ENCODE measurements around the gene CIZ1.

CIZ1 gene

GRCh38 chr9:128159784-128160602 is 31.4 kb downstream of the CIZ1 start, which contains the start of gene BBLN:
TSS of gene BBLN (plus strand) at chr9:128160265. CDS start at chr9:128160408, 143 bp downstream.
- peak; percentile 64 to 66 for DNase-seq

DNA sequence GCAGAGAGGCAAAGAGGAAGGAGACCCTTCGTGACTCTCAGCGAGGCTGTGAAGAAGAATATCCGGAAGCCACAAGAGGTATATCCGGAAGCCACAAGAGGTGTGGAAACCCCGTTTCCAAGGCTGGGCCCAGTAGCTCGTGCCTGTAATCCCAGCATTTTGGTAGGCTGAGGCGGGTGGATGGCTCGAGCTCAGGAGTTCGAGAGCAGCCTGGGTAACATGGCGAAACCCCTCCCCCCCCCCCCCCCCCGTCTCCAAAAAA is 31.9 kb downstream of the CIZ1 start:
- DNase-seq = peak; percentile 82 to 84

DNA sequence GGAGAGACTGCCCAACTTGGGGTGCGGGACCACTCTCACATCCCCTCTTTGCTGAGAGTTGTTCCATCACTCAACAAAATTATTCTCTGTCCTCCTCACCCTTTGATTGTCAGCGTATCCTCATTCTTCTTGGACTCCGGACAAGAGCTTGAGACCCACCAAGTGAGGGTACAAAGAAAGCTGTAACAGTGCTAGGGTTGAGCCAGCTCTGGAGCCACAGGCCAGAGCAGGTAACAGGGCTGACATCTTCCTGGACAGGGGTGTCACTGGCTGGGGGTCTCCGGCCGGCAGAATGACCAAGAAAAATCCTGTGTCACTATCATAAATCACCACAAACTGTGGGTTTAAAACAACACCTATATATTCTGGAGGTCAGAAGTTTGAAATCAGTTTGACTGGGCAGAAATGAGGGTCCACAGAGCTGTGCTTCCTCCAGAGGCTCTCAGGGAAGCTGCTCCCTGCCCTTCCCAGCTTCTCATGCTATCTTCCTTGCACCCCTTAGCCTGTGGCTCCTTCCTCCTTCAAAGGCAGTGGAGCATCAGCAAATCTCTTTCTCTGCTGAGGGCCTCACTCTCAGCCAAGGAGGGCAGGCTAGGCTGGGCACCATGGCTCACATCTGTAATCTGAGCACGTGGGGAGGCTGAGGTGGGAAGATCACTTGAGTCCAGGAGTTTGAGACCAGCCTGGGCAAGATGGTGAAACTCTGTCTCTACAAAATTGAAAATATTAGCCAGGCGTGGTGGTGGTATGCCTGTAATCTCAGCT is 35.5 kb downstream of the CIZ1 start:
- no peak for DNase-seq

DNA sequence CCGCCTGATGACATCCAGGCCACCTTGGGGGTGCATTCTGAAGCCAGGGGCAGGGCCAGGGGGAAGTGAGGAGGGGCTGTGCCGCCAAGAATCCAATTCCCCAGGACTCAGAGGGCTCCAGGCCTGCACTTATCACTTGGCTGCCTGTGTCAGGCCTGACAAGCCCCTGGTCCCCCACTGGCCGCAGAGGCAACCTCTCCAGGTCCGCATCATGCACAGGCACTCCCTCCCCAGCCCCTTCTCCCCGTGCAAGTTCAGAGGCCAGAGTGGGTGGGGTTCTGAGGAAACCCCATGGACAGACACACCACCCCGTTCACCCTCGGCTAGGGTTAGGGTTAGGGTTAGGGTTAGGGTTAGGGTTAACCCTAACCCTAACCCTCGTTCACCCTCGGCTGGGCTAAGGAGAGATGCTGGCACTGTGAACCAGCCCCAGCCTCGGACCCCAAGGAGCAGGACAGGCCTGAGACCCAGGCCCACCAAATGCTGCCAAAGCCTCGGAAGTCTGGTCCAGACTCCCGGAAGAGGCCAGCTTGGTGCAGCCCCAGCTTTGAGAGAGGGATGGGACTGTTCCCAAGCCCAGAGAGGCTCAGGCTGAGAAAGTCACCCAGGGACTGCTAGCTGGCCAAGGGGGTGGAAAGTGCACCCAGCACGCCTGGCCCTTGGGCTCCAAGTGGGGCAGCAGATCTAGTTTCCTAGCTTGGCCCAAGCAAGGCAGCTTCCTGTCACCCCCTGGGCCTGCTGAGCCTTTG is 37.3 kb downstream of the CIZ1 start:
- no peak for DNase-seq

DNA sequence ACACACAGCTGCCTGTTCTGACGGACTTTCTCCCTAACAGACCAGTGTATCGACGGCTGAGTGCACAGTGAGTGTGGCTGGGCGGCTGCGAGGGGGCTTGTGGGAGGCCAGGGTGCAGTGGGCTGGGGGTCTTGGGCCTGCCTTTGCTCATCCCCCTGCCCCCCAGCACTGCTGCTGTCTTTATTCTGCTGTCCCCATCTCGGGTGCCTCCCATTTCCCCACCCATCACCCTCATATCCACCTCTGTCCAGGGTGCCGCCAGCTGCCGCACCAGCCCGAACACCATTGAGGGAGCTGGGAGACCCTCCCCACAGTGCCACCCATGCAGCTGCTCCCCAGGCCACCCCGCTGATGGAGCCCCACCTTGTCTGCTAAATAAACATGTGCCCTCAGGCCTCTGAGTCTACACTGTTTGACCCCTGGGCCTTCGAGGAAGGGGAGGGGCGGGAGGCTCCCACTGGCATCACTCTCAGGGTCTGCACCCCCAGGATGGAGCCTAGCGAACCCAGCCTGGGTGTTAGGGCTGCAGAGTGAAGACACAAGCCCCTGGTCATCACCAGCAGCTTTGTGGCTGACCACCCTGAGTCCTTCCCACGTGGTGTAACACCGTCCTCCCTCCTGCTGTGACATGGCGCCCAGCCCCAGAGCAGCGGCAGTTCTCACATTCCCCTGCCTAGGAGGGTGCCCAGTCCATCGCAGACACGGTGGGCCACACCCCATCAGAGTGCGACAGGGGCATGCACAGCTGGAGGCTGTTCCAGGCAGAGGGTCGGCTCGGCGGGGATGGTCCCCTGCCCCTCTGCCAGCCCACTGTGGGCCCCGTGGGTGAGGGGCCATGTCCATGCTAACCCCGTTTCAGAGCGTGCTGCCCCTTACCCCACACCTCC is 38.1 kb downstream of the CIZ1 start:
- DNase-seq = no peak

GRCh38 chr9:128152133-128153059 is 39.0 kb downstream of the CIZ1 start:
- DNase-seq = no peak

DNA sequence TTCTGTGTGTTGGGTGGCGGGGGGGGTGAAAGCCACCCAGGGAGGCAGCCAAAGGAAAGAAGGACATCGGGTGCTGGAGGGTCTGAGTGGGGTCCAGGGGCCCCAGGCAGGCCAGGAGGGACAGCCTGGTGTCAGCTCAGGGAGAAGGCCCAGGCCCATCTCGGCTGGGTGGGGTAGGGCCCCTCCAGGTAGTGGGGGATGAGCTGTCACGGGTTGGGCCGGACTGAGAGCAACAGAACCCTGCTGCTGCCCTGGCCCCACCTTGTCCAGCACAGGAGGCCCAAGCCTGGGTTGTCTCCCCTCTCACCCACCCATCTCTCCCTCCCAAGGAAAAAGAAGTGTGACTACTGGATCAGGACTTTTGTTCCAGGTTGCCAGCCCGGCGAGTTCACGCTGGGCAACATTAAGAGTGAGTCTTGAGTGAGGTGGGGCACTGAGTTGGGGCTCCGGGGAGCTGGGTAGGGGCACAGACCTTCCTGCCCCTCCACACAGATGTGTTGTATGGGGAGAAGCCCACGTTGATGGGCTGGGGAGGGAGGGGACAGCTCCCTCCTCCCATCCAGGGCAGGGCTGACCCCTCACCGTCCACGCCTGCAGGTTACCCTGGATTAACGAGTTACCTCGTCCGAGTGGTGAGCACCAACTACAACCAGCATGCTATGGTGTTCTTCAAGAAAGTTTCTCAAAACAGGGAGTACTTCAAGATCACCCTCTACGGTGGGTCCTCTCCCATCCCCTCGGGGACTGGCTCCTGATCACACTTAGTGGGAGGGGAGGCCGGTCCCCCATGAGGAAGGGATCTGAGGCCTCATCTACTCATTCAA is 39.9 kb downstream of the CIZ1 start:
- DNase-seq = no peak

DNA sequence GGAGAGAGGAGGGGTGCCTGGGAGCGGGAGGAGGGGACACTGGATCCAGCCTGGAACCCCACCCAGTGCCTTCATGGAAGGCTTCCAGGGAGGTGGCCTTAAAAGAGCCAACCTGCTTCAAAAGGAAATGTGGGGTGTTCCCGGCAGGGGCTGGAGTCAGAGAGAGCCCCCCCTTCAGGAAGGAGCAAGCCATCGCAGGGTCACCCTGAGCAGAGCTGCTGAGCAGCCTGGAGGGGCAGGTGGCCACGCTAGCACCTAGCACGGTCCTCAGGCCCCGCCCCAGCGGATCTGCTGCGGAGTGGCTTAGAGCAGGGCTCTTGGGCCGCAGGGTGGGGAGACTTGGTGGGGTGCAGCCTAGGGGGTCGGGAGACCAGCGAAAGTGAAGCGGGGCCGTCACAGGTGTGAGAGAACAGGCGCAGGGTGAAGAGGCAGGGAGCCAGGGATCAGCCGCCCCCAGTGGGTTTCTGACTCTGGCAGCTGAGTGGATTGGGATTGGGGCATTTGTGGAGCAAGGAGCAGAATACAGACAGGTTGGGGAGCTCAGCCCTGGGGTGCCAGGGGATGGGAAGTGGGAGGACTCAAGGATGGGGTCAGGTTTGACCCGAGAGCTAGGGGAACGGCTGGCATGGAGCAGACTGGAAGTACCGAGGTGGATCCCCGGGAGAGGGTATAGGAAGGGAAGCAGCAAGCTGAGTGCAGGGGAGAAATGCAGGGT is 40.6 kb downstream of the CIZ1 start:
- DNase-seq = peak in 1 of 2 experiments; percentile 12

- DNase-seq = no peak
Measured at GRCh38 chr9:128149951-128150593, 41.3 kb downstream of the CIZ1 start.

DNA sequence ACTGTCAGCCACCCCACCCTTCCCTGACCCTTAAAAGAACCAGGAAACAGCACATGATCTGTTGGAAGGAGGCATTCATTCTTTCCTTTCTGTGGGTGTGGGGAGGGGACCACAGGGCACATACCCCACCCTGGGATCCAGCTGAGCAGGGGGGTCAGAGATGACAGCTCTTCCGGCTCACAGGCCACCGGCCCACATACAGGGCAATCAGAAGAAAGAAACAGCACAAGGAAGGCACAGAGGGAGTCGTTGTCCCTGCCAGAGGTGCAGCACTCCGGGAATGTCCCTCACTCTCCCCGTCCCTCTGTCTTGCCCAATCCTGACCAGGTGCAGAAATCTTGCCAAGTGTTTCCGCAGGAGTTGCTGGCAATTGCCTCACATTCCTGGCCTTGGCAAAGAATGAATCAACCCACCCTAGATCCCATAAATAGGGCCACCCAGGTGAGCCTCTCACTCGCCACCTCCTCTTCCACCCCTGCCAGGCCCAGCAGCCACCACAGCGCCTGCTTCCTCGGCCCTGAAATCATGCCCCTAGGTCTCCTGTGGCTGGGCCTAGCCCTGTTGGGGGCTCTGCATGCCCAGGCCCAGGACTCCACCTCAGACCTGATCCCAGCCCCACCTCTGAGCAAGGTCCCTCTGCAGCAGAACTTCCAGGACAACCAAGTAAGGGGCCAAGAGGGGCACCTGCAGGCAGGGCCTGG is 42.2 kb downstream of the CIZ1 start, which contains the start of gene LCN2:
Gene LCN2, plus strand, starts transcription at position 453 of the 701 bp plus-strand sequence. Its CDS starts 73 bp downstream, at position 526.
- DNase-seq = no peak

DNA sequence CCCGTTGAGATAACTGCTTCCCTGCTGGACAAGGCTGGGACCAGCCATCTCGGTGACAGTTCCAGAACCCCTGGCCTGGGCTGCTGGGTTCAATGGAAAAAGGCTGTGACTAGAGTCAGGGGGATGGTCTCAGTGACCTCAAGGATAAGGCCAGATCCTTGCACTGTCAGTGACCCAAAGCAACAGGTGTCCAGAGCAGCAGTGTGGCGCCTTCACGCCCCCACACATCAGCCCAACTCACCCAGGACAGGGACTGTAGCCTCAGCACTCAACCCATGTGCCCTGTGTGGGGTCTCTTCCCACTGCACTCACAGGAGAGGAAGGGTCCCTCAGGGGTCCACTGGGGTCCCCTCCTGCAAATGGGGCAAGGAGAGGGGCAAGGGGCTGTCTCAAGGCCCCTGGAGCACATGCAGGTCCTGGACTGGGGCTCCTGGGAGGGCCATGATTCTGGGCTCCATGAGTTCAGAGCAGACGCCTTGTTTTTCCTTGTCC is 42.8 kb downstream of the CIZ1 start:
- no peak for DNase-seq

DNA sequence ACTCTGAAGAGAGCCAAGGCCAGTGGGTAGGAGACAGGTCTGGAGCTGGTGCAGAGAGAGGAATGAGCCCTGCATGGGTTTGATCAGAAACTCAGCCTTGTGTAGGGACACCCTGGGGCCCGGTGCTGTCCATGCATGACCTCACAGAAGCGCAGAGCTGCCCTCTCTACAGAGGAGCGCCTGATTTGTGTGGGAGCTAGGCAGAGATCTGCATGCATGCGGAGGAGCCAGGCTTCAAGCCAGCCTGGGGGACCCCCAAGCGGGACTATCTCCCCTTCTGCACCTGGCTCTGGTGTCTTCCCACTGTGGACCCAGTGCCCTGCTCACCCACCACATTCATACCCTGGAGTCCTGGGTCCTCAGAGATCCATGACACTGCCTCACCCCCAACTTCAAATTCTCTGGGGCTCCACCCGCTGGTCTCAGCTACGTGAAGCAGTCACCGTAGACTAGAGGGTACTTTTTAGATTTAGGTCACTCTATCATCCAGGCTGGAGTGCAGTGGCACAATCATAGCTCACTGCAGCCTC is 44.7 kb downstream of the CIZ1 start:
- no peak for DNase-seq

DNA sequence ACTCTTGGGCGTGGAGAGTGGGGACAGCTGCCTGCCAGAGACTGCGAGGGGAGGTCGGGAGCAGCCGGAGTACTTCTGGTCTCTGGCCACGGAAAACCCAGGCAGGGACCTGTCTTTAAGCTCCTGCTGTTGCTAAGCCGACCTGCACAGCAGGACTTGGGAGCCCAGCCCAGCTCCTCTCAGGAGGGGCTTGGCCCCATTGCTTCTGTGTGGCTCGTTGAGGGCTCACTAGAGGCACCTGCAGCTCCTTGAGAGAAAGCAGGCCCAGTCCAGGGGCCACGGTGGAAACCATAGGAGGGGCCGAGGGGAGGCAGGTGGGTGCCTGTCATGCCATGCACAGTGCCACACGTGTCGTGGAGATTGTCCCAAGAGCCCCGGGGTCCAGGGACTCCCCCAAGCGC is 45.4 kb downstream of the CIZ1 start:
- DNase-seq = no peak

GRCh38 chr9:128145536-128145935 is 45.8 kb downstream of the CIZ1 start:
- DNase-seq = no peak

DNA sequence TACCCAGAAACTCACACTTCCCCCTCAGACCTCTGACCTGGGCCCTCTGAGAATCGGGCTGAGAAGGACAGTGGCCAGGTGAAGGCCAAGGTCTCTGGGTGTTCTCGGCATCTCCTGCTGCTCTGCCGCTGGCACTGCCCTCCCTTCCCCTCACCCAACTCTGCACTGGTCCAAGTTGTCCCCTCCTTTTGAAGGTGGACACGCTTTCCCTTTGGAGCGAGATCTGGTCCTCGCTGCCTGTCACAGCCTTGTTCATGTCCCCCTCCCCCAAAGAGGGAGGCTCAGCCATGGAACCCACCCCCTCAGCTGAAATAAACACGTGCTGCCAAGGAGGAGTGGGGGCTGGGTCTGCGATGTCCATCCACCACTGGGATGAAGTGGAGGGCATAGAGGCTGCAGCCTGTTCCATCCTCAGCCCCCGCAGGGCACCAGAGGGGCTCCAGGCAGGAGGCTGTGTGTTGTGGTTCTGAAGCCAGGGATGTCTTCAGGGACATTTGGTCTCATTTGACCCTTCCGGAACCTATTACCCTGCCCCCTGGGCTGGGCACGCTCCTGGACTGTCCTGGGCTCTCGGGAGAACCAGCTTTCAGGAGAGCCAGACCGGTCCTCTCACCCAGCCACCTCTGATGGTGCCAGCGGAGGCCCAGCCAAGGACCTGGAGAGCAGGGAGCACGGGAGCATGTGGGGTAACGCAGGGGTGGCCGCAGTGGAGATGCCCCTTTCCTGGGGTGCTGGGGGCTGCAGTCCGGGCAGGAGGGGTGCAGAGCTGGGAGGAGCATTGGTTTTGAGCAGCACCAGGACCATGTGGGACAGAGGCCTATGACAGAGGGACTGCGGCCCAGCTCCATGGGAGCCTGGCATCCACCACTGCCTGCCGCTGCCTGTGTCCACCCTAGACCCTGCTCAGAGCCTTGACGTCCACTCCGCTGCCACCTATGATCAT is 46.9 kb downstream of the CIZ1 start:
- DNase-seq = no peak

GRCh38 chr9:128143525-128144238 is 47.7 kb downstream of the CIZ1 start:
- DNase-seq = no peak
